GM23338 (cell line): ENCODE measurements around the gene CUX1. TPM values are rescaled to one million over a fixed set of nuclear protein-coding genes. Genes with fewer than 3 reads are reported as not detected.
A peak's percentile ranks its signal among the peaks of the same experiment; 100 is the strongest.

ENCODE experiments used
- ATAC-seq: fragments of 200-7000 bp; cut with Tn5 transposase; 3 replicates; pipeline ENCODE4 v1.9.1; 2020
- DNase-seq: peaks from one replicate; pipeline ENCODE4 v3.0.0-alpha.2; 2015; ENCODE audit warnings: low spot score
- H2AFZ ChIP-seq: fragments of 200-600 bp; sonication (generic); 2 replicates; pipeline ENCODE4 v1.8.0; 2016; ENCODE audit warnings: antibody characterized with exemption, mild to moderate bottlenecking, moderate library complexity
- H3F3A ChIP-seq: fragments of 200-600 bp; sonication (generic); replicated peaks from 2 replicates; pipeline ENCODE4 v1.8.0; 2017; ENCODE audit warnings: antibody characterized with exemption, mixed run types, low read depth
- H3K27ac ChIP-seq: fragments of 200-600 bp; sonication (generic); 2 replicates; pipeline ENCODE4 v1.6.1; 2016; ENCODE audit warnings: low read depth
- H3K27me3 ChIP-seq: fragments of 200-600 bp; sonication (generic); 2 replicates; pipeline ENCODE4 v1.8.0; 2016; ENCODE audit warnings: mild to moderate bottlenecking, mixed run types, moderate library complexity; ENCODE audit not compliant: insufficient read depth
- H3K36me3 ChIP-seq: fragments of 200-600 bp; sonication (generic); 2 replicates; pipeline ENCODE4 v1.8.0; 2016; ENCODE audit warnings: mild to moderate bottlenecking; ENCODE audit not compliant: insufficient read depth
- H3K4me1 ChIP-seq: fragments of 200-600 bp; sonication (generic); 2 replicates; pipeline ENCODE4 v1.8.0; 2016; ENCODE audit warnings: mild to moderate bottlenecking, moderate library complexity; ENCODE audit not compliant: insufficient read depth
- H3K4me2 ChIP-seq: fragments of 200-600 bp; sonication (generic); 2 replicates; pipeline ENCODE4 v1.7.1; 2017; ENCODE audit warnings: mixed run types
- H3K4me3 ChIP-seq: fragments of 200-600 bp; sonication (generic); 2 replicates; pipeline ENCODE4 v1.6.1; 2016; ENCODE audit warnings: mixed run types
- H3K79me2 ChIP-seq: fragments of 200-600 bp; sonication (generic); replicated peaks from 2 replicates; pipeline ENCODE4 v1.8.0; 2017; ENCODE audit warnings: mild to moderate bottlenecking; ENCODE audit not compliant: insufficient read depth
- H3K9me2 ChIP-seq: fragments of 200-600 bp; sonication (generic); 2 replicates; pipeline ENCODE4 v1.8.0; 2017; ENCODE audit not compliant: insufficient read depth
- H4K20me1 ChIP-seq: fragments of 200-600 bp; sonication (generic); replicated peaks from 2 replicates; pipeline ENCODE4 v1.8.0; 2017; ENCODE audit warnings: mild to moderate bottlenecking; ENCODE audit not compliant: insufficient read depth
- H3K27ac Mint-ChIP-seq: 2 replicates; pipeline ENCODE4 v1.8.0; 2020; ENCODE audit warnings: inconsistent platforms, mild to moderate bottlenecking, moderate library complexity, mixed read lengths
- H3K27me3 Mint-ChIP-seq: 3 replicates; pipeline ENCODE4 v1.8.0; 2022; ENCODE audit warnings: low read depth, mild to moderate bottlenecking, moderate library complexity, mixed read lengths, inconsistent platforms; ENCODE audit not compliant: insufficient read depth, poor library complexity
- H3K36me3 Mint-ChIP-seq: 3 replicates; pipeline ENCODE4 v1.8.0; 2021; ENCODE audit warnings: low read depth, mild to moderate bottlenecking, inconsistent platforms, moderate library complexity, mixed read lengths
- H3K4me1 Mint-ChIP-seq: 3 replicates; pipeline ENCODE4 v1.8.0; 2020; ENCODE audit warnings: mild to moderate bottlenecking, inconsistent platforms, mixed read lengths
- H3K4me3 Mint-ChIP-seq: 3 replicates; pipeline ENCODE4 v1.8.0; 2021; ENCODE audit warnings: moderate library complexity, mild to moderate bottlenecking, inconsistent platforms, mixed read lengths
- H3K9me3 Mint-ChIP-seq: 3 replicates; pipeline ENCODE4 v1.8.0; 2020; ENCODE audit warnings: moderate library complexity, mild to moderate bottlenecking, inconsistent platforms, mixed read lengths
- CREB1 ChIP-seq: fragments of 250-450 bp; sonication (Bioruptor Pico); IDR thresholded peaks from 2 replicates; pipeline ENCODE4 v1.5.0; 2020; ENCODE audit warnings: low read depth, mild to moderate bottlenecking, moderate library complexity
- EZH2 ChIP-seq: fragments of 200-600 bp; sonication (generic); IDR thresholded peaks from one replicate; pipeline ENCODE4 v1.8.0; 2017; ENCODE audit warnings: antibody characterized with exemption, mild to moderate bottlenecking, low read depth; ENCODE audit not compliant: unreplicated experiment
- EZH2phosphoT487 ChIP-seq: fragments of 200-600 bp; sonication (generic); IDR thresholded peaks from one replicate; pipeline ENCODE4 v1.8.1; 2018; ENCODE audit warnings: antibody characterized with exemption; ENCODE audit not compliant: unreplicated experiment
- JUNB ChIP-seq: IDR thresholded peaks from one replicate; pipeline ENCODE4 v1.6.1; 2016; ENCODE audit warnings: antibody characterized with exemption; ENCODE audit not compliant: unreplicated experiment
- NANOG ChIP-seq: IDR thresholded peaks from 2 replicates; pipeline ENCODE4 v1.6.1; 2016; ENCODE audit warnings: antibody characterized with exemption, borderline replicate concordance
- POLR2AphosphoS5 ChIP-seq: IDR thresholded peaks from 2 replicates; pipeline ENCODE4 v1.6.1; 2016; ENCODE audit warnings: antibody characterized with exemption, low read depth
- STAT1 ChIP-seq: IDR thresholded peaks from one replicate; pipeline ENCODE4 v1.6.1; 2016; ENCODE audit warnings: antibody characterized with exemption; ENCODE audit not compliant: unreplicated experiment
- ZNF114 ChIP-seq: fragments of 250-450 bp; sonication (Bioruptor Pico); IDR thresholded peaks from 2 replicates; pipeline ENCODE4 v1.5.0; 2020; ENCODE audit warnings: mild to moderate bottlenecking, moderate library complexity
- ZNF331 ChIP-seq: fragments of 250-450 bp; sonication (Bioruptor Pico); IDR thresholded peaks from 2 replicates; pipeline ENCODE4 v1.5.0; 2020; ENCODE audit warnings: low read depth, mild to moderate bottlenecking, moderate library complexity
- polyA plus RNA-seq: library from polyadenylated mRNA; unstranded; fragments of >200 nt; fragmentation: Nextera tagmentation; extraction: Ambion mirVana; gene quantifications from 2 replicates; pipeline ENCODE4 v1.2.1, GENCODE V29; 2016
- total RNA-seq: library from RNA; depleted of rRNA; stranded (reverse); fragments of >200 nt; shearing (Covaris generic); gene quantifications from 2 replicates; pipeline ENCODE4 v1.2.3, GENCODE V29; 2014
- TF ChIP-seq, protein P1 (sequence below): IDR thresholded peaks from one replicate; pipeline ENCODE4 v1.6.1; 2018; ENCODE audit warnings: antibody characterized with exemption; ENCODE audit not compliant: unreplicated experiment
- TF ChIP-seq, protein P2 (sequence below): IDR thresholded peaks from 2 replicates; pipeline ENCODE4 v1.6.1; 2016; ENCODE audit warnings: antibody characterized with exemption
- TF ChIP-seq, protein P3 (sequence below), 2 experiments: fragments of 200-600 bp in 1 of 2; sonication (generic) in 1 of 2; conservative IDR thresholded peaks; 2 replicates each; pipeline versions ENCODE4 v1.5.1 to v1.6.1; 2016 to 2017; ENCODE audit warnings: antibody characterized with exemption in 2 of 2, low read depth in 2 of 2, mild to moderate bottlenecking in 2 of 2, moderate library complexity in 1 of 2

CUX1 gene
- total and polyA plus RNA-seq, 2 experiments from 2014 or later, result 49.9 to 64.0 TPM

DNA sequence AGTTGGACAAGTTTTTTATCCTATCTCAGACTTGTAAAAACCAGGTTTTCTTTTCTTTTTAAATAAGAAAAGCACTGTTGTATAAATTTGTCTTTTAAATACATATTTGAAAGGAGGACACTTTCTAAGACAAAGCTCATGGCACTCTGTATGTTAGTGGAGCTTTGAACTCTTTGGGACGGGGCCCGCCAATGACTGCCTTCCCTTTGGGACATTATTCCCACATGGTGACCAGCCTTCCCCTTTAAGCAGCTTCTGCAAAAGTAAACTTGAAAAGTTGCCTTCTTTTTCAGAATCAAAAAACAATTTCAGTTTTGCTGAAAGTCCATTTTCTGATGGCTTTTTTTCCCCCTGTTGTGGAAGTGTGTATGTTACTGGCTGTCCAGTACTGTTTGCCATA, 1.8 kb downstream of the CUX1 start:
- peaks cover 68% of the 10 kb centered on the region for H3K79me2 ChIP-seq
- Mint-ChIP-seq H3K4me3 (peak overlapping the region; percentile 84; the same call in 1 of the 3 replicates), H3K4me1 (peaks cover 61% of the 10 kb centered on the region), H3K27me3 (peaks cover 10% of the 10 kb centered on the region), H3K36me3 (no peaks in the 10 kb centered on the region; the same call in 1 of the 3 replicates), H3K9me3 (no peaks in the 10 kb centered on the region; the same call in 2 of the 3 replicates), H3K27ac (no peak overlapping the region)
- no peaks in the 10 kb centered on the region for H3K9me2 ChIP-seq
- no peaks in the 10 kb centered on the region for H3K36me3 ChIP-seq
- H3K4me1 ChIP-seq, result peaks cover 60% of the 10 kb centered on the region
- no peak overlapping the region for H2AFZ ChIP-seq
- H3K4me2 ChIP-seq, result peak overlapping the region; percentile 88
- H3K27me3 ChIP-seq, result peaks cover 9% of the 10 kb centered on the region
- peaks cover 7% of the 10 kb centered on the region; the same call in 1 of the 2 replicates for H3F3A ChIP-seq
- TF ChIP-seq POLR2AphosphoS5, result no peak
- H3K4me3 ChIP-seq, result peak overlapping the region; percentile 63
- no peak overlapping the region for H3K27ac ChIP-seq
- peaks cover 53% of the 10 kb centered on the region for H4K20me1 ChIP-seq
- no peak for ATAC-seq
- no peak for DNase-seq

DNA sequence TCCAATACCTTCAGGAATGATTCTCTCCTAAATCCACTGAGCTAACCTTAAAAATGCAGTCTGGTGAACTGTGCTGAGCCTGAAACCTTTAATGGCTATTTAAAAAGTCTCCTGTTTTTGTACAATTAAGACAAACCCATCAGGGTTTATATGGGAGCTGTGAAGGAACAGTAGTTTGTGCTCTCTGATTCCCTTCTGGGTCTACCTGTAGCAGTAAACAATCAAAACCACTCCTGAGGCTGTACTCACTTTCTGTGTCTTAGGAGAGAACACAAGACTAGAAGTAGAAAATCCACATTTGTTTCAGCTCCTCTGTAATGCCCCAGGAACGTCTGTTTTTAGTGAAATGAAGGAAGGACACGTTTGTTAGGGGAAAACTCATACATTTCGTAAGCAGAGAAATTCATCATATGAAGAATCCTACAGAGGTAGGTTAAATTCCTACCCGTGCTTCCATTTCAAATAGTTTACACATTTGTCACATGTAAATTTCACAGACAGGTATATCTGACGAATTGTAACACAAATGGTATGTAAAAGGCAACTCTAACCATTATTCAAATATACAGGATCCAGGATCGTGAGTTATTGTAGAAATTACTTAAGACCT, 2.6 kb downstream of the CUX1 start:
- H3K4me1 Mint-ChIP-seq, result peaks cover 66% of the 10 kb centered on the region
- TF ChIP-seq STAT1 (no peak), JUNB (no peak), ZNF331 (CRISPR knock-in tag) (no peak), EZH2 (no peak), EZH2phosphoT487 (no peak), ZNF114 (CRISPR knock-in tag) (no peak), POLR2AphosphoS5 (no peak), NANOG (no peak), CREB1 (no peak)
- TF ChIP-seq, protein P1, sequence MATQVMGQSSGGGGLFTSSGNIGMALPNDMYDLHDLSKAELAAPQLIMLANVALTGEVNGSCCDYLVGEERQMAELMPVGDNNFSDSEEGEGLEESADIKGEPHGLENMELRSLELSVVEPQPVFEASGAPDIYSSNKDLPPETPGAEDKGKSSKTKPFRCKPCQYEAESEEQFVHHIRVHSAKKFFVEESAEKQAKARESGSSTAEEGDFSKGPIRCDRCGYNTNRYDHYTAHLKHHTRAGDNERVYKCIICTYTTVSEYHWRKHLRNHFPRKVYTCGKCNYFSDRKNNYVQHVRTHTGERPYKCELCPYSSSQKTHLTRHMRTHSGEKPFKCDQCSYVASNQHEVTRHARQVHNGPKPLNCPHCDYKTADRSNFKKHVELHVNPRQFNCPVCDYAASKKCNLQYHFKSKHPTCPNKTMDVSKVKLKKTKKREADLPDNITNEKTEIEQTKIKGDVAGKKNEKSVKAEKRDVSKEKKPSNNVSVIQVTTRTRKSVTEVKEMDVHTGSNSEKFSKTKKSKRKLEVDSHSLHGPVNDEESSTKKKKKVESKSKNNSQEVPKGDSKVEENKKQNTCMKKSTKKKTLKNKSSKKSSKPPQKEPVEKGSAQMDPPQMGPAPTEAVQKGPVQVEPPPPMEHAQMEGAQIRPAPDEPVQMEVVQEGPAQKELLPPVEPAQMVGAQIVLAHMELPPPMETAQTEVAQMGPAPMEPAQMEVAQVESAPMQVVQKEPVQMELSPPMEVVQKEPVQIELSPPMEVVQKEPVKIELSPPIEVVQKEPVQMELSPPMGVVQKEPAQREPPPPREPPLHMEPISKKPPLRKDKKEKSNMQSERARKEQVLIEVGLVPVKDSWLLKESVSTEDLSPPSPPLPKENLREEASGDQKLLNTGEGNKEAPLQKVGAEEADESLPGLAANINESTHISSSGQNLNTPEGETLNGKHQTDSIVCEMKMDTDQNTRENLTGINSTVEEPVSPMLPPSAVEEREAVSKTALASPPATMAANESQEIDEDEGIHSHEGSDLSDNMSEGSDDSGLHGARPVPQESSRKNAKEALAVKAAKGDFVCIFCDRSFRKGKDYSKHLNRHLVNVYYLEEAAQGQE, result no peak
- TF ChIP-seq, protein P2, sequence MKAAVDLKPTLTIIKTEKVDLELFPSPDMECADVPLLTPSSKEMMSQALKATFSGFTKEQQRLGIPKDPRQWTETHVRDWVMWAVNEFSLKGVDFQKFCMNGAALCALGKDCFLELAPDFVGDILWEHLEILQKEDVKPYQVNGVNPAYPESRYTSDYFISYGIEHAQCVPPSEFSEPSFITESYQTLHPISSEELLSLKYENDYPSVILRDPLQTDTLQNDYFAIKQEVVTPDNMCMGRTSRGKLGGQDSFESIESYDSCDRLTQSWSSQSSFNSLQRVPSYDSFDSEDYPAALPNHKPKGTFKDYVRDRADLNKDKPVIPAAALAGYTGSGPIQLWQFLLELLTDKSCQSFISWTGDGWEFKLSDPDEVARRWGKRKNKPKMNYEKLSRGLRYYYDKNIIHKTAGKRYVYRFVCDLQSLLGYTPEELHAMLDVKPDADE, result no peak
- TF ChIP-seq, protein P3, sequence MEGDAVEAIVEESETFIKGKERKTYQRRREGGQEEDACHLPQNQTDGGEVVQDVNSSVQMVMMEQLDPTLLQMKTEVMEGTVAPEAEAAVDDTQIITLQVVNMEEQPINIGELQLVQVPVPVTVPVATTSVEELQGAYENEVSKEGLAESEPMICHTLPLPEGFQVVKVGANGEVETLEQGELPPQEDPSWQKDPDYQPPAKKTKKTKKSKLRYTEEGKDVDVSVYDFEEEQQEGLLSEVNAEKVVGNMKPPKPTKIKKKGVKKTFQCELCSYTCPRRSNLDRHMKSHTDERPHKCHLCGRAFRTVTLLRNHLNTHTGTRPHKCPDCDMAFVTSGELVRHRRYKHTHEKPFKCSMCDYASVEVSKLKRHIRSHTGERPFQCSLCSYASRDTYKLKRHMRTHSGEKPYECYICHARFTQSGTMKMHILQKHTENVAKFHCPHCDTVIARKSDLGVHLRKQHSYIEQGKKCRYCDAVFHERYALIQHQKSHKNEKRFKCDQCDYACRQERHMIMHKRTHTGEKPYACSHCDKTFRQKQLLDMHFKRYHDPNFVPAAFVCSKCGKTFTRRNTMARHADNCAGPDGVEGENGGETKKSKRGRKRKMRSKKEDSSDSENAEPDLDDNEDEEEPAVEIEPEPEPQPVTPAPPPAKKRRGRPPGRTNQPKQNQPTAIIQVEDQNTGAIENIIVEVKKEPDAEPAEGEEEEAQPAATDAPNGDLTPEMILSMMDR (conservative IDR thresholded peaks at IDR 0.05; ENCODE audit: low read depth in 2 of 2), result no peak

More for the DNA sequence above, 2.6 kb downstream of the CUX1 start:
- H3K4me2 ChIP-seq, result peak overlapping the region; percentile 88
- H3K9me2 ChIP-seq, result no peaks in the 10 kb centered on the region
- H3K9me3 Mint-ChIP-seq, result no peaks in the 10 kb centered on the region
- peaks cover 66% of the 10 kb centered on the region for H3K4me1 ChIP-seq
- H2AFZ ChIP-seq, result no peak overlapping the region
- ATAC-seq (no peak), DNase-seq (no peak)
- no peaks in the 10 kb centered on the region; the same call in 2 of the 3 replicates for H3K36me3 Mint-ChIP-seq
- H4K20me1 ChIP-seq, result peaks cover 61% of the 10 kb centered on the region
- peak overlapping the region; percentile 30; the same call in 2 of the 3 replicates for H3K4me3 Mint-ChIP-seq
- peaks cover 2% of the 10 kb centered on the region; the same call in 1 of the 2 replicates for H3F3A ChIP-seq
- H3K36me3 ChIP-seq, result no peaks in the 10 kb centered on the region
- H3K27ac ChIP-seq, result peak overlapping the region; percentile 52
- H3K27me3 ChIP-seq, result peaks cover under 1% of the 10 kb centered on the region; the same call in 1 of the 2 replicates
- peak overlapping the region; percentile 11; the same call in 1 of the 2 replicates for H3K4me3 ChIP-seq
- peaks cover 3% of the 10 kb centered on the region for H3K27me3 Mint-ChIP-seq
- H3K79me2 ChIP-seq, result peaks cover 77% of the 10 kb centered on the region
- peak overlapping the region; percentile 38; the same call in 1 of the 2 replicates for H3K27ac Mint-ChIP-seq
